ENCODE data around the gene SETD6.
"Not testable (repeated sequence)": the region's sequence is repeated elsewhere in the genome, so short reads cannot be mapped to it uniquely, and the experiment has no call there.

Gene SETD6, protein sequence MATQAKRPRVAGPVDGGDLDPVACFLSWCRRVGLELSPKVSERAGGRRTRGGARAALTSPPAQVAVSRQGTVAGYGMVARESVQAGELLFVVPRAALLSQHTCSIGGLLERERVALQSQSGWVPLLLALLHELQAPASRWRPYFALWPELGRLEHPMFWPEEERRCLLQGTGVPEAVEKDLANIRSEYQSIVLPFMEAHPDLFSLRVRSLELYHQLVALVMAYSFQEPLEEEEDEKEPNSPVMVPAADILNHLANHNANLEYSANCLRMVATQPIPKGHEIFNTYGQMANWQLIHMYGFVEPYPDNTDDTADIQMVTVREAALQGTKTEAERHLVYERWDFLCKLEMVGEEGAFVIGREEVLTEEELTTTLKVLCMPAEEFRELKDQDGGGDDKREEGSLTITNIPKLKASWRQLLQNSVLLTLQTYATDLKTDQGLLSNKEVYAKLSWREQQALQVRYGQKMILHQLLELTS

DNA sequence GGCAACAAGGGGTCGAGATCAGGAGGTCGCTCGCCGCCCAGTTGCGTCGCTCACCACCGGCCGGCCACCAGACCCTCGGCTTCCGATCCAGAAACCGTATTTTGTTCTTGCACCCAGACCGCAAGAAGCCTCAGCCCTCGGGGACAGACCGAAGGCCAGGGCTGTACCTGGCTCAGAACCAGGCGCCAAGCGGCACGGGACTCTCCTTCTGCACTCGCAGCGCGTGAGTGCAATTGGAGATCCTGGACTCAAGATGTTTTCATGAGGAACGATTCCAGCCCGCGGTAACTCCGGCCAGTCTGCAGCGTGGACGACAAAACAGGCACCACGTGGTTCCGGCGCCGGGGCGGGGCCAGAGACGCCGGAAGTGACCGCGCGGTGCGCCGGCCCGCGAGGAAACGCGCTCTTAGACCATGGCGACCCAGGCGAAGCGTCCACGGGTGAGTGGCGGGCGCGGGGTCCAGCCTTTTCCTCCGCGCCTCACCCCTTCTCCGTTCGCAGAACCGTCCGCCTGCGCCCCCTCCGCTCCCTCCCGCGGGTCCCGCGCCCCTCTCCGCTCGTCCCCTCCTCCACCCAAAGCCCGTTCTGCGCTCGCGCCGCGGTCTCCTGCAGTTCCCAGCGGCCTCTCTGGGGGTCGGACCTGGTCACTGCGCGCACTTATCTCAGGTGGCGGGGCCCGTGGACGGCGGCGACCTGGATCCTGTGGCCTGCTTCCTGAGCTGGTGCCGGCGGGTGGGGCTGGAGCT lies at the start of gene SETD6:
Gene SETD6 (plus strand): TSS at position 393 of the 746 bp plus-strand sequence. CDS start 21 bp downstream, at position 414.
- peak; percentile 79 for DNase-seq (ENCODE audit: low spot score)

DNA sequence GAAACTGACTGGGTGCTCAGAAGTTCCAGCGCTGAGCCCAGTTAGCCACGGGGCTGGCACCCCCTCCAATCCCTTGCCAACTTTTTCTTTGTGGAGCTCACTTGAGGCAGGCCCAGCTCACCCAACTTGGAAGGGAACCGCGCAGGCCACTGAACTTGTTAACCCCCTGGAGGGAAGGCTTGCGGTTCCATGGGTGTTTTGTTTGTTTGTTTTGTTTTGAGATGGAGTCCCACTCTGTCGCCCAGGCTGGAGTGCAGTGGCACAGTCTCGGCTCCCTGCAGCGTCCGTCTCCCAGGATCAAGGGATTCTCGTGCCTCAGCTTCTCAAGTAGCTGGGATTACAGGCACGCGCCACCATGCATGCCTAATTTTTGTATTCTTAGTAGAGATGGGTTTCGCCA lies 49.5 kb upstream of the SETD6 start:
- no peak for DNase-seq (ENCODE audit: low spot score)

DNA sequence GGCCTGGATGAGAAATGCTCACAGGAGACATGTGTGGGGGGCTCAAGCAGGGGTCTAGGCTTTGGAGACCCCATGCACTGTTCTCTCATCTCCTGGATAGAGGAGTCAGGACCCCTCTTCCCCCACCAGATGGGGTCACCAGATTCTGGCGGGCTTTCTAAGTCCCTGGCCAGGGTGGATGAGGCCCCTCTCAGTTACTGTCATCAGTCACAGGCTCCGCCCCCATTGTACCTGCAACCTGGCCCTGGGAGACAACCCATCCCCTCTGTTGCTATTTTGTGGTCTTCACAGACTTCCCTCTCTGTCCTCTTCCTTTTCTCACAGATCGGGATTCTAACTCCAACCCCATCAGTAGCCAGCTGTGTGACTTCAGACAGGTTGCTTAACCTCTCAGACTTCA lies 48.9 kb upstream of the SETD6 start:
- DNase-seq (ENCODE audit: low spot score) = no peak

DNA sequence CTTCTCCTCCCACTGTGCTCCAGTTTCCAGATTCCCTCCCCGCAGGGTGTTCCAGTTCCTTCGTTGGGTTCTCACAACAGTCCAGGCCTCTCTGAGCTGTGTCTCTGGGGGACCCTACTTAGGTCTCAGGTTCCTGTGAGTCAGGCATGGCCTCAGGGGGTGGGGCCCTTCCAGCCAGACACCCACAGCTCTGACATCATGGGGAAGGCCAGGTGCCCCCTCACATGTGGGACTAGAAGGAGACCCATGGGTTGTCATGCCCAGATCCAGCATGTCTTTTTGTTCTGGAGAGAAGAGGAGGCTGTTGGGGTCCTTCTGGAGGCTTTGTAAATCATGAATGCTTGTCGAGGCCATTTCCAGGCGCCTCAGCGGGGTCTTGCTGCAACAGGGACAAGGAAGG lies 47.4 kb upstream of the SETD6 start:
- no peak for DNase-seq (ENCODE audit: low spot score)

DNA sequence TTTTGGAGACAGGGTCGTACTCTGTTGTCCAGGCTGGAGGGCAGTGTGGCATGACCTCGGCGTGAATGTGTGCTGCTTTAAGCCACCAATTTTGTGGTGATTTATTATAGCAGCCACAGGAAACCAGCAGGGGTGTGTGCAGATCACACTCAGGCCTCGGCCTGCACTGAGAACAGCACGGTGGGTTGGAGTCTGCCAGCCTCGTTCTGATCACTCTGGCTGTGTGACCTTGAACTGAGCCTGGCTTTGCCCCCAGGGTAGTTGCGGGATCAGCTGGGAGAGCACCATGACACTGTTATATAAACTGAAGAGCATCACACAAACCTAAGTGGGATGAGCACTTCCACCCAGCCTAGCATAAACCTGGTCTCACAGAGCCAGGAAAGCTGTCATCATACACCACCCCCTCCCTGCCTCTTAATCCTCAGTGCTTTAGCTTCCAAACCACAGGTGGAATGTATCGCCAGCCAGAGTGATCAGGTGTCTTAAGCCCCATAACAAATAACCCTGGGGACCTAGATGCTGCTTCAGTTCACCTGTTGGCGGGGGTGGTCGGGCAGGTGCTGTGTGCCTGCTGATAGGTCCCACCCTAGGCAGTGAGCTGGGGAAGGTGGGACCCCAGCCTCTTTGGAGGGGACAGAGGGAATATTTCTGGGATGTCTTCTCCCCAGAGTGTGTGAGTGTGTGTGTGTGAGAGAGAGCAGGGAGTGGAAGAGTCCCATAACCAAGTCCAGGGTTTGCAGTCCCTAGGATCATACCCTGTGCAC lies 43.9 kb upstream of the SETD6 start:
- no peak for DNase-seq (ENCODE audit: low spot score)

DNA sequence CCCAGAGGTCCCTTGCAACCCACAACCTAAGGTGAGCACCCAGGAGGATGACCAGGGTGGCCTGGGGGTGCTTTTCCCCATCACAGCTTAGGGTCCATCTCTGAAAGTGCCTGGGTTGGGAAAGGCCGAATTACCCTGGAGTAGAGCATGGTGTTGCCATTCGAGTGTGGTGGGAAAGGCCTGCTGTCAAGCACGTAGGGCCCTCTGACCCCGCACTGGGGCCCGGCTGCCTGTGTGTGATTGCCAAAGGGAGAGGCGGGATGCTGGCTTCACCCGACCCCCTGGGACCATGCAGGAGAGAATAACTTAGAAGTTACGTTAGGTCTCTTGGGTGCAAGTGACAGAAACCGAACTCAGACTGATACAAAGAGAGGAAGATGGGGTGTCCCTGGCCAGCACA lies 43.1 kb upstream of the SETD6 start:
- DNase-seq (ENCODE audit: low spot score) = no peak

DNA sequence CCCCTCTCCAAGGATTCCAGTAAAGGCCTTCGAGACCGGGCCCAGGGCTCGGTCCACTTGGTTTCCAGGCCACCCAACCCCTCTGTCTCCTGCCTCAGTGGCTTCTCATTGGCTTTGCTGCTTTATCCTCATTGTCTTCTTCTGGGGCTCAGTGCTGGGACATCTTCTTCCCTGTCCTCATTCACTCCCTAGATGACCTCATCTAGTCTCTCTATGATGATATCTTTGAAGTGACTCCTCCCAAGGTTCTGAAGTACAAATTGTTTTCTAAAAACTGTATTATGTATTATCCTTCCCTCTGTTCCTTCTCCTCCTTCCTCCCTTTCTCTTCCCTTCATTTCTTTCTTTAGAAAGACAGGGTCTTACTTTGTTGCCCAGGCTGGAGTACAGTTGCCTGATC lies 42.5 kb upstream of the SETD6 start:
- no peak for DNase-seq (ENCODE audit: low spot score)

DNA sequence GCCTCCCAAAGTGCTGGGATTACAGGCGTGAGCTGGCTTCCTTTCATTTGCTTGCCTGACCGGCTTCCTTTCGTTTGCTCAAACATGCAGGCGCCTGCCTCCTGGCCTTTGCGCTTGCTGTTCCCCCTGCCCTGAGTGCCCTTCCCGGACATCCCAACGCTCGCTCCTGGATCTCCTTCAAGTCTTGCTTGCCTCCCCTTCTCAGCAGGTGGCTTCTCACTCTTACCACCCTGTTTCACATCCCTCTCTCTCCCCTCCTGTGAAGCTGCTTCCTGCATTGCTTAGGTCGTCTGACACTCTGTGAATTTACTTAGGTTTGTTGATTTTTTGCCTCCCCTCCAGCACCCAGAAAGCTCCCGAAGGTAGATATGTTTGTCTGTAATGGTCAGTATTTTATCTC lies 41.0 kb upstream of the SETD6 start:
- DNase-seq (ENCODE audit: low spot score) = no peak

DNA sequence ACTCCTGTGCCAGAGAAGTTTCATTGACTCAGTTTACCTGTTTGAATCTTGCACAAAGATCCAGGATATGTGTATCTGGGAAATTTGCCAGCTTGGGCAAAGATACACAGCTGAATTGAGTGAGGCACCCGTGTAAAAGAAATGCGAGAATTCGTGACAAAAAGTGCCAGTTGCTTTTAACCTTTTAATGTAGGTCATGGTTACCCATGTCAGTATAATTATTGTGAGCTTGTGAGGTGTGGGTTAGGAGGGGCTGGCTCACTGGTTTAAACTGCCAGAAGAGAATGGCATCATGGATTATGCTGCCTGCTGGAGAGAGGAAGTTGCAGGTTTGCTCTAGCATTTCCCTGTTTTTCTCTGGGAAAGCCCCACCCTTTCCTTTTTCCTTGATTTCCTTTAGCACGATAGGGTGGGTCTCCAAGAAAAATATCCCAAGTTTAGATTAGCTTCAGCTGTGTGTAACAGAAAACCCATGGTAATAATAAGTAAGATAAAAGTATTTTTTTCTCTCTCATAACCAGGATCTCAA lies 40.2 kb upstream of the SETD6 start:
- no peak for DNase-seq (ENCODE audit: low spot score)

DNA sequence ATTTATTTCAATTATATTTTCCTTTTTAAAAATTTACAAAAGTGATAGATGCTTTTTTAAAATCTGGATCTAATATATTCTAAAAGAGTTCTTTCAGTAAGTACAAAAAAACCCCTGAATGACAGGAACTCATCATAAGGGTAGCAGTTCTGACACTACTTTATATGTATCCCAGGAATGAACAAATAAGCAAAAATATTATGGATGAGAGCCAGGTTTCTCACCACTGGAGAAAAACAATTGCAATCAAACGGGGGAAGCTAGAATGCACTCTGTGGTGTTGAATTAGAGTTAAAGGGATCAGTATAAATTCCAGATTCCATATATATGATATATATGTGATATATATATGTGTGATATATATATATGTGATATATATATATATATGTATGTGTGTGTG lies 38.5 kb upstream of the SETD6 start:
- no peak for DNase-seq (ENCODE audit: low spot score)

DNA sequence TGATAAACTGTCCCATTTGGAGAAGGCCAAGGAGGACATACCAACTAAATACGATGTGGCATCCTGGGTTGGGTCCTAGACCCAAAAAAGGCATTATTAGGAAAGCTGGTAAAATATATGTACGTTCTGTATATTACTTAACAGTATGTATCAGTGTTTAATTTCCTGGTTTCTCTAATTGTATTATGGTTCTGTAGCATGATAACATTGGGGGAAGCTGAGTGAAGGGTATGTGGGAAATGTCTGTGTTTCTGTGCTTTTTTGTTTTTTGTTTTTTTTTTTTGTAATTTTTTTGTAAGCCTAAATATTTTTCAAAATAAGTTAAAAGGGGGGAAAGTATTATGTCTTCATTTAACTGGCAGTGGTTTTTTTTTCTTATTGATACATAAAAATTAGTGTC lies 36.9 kb upstream of the SETD6 start:
- no peak for DNase-seq (ENCODE audit: low spot score)

DNA sequence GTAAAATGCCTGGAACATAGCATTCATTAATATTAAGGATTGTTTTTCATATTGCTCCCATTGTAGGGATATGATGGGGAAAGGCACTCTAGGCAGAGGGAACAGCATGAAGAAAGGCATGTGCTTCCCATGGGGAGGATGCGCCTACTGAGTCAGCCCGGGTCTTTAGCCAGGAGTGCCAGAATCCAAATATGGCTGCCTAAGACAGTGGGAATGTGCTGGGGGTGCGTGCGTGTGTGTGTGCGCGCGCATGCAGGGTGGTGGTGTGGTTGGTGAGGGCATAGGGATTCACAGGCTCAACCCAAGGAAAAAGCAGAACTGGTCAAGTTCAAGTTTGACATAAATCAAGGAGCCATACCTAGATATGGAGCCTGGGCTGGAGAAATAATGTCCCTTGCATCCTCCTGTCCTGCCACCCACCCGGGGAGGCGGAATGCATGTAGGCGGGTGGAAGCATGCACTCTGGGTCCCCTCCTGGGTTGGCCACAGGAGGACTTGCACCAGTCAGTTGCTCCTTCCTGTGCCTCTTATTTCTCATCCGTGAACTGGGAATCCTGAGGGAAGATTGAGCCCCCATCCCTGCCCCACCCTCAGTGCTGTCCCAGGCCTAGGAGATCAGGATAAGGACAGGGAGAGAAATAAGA lies 34.0 kb upstream of the SETD6 start:
- no peak for DNase-seq (ENCODE audit: low spot score)

DNA sequence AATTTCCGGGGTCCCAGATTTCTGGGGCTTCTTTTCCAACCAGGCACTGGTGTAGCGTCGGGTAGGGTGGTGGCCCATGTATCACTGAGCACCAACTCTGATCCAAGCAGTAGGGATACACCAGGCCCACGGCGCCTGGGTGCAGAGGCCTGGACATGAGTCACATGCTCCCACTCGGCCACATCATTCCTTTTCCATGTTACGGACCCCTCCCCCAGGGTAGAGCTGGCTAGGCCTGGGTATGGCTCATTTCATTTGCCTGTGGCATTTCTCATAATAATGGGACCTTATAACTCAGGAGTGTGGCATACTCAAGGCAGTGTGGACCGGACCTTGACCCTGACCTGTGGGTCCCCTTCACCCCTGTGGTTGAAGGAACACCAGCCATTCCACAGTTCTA lies 33.4 kb upstream of the SETD6 start:
- DNase-seq (ENCODE audit: low spot score) = no peak

DNA sequence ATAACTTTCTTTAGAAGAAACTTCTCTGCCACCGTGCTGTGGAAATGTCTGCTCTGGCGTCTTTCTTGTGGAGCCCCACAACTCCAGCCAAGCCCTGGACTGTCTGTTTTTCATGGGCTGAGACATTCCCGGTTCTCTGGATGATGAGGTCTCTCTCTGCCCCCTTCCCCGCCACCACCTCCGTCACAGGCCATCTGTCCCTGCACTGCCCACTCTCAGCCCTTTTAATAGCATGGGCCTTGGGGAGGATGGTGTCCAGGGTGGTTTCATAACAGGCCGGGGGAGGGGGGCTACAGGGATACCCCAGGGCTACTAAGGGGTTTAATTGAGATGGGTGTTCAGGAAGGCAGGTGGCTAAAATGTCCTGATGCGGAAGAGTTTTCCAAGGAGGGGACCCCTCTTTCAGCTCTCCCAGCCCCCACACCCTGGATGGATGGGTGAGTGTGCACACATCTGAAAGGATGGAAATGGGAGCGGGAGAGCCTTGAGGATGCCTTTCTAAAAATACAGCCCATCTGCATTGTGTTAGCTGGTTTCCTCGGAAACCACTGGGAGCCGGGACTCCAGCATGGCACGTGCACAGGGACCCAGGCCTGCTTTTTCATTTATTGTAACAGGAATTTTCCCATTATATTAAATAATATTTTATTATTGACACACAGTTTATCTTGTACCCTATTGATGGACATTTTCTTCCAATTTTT lies 30.0 kb upstream of the SETD6 start:
- DNase-seq (ENCODE audit: low spot score) = no peak

DNA sequence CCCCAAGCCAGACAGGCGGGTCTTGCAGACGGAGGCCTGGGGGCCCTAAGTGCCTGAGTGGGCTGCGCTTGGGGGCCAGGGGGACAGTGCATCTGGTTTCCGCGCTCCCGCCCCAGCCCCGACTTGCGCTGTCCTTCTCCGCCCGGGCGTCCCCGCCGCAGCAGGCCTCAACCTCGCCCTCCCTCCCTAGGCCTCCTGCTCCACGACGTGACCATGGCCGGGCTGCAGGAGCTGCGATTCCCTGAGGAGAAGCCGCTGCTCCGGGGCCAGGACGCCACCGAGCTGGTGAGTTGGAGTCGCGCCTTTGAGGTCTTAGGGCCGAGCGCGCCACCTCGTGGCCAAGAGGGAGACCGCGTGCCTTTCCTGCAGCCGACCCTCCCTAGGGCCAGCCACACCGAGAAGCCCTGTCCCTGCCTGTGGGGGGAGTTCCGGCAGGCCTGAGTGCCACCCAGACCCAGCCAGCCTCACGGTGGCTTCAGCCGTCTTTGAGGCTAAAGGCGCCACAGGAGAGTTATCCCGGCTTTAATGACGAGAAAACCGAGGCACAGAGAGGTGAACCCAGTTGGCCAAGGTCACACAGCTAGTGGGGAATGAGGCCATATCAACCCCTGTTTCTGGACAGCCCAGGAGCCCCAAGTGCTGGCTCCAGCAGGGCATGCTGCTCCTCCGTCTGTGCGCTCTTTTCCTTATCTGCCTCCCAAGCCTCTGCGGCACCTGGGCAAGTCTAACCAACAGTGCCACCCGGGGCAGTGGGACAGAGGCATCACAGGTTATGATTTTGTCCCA lies 27.6 kb upstream of the SETD6 start:
- DNase-seq (ENCODE audit: low spot score) = peak; percentile 78

DNA sequence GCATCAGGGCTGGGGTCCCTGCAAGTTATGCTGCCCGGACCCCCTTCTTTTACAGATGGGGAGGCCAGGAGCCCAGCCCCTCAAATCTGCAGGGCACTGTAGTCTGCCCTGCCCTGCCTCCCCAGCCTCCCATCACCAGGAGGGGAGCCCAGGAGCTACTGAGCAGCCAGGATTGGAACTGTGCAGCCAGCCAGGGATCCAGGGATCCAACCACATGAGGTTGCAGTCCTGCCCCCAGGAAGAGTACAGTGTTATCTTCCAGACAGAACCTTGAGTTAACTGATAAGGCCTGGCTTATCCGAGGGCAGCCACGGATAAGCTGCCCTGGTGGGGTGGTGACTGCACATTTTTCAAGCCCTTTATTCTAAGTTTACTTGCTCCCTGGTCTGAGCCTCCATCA lies 26.8 kb upstream of the SETD6 start:
- DNase-seq (ENCODE audit: low spot score) = no peak

DNA sequence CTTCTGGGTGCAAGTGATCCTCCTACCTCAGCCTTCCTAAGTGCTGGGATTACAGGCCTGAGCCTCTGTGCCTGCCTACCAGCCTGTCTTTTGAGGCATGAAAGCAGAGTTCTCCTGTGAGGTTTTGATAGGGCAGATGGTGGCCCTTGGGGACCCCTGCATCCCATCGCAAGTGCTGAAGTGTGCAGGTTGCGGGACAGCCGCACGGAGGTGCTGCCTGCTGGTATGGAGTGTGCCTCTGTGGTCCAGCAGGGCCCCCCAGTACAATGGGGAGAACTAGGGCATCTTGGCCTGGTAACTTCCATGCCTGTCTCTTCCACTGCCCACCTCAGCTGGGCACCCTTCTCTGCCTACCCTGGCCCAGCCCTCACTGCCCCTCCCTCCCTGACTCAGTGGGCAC lies 25.3 kb upstream of the SETD6 start:
- no peak for DNase-seq (ENCODE audit: low spot score)

DNA sequence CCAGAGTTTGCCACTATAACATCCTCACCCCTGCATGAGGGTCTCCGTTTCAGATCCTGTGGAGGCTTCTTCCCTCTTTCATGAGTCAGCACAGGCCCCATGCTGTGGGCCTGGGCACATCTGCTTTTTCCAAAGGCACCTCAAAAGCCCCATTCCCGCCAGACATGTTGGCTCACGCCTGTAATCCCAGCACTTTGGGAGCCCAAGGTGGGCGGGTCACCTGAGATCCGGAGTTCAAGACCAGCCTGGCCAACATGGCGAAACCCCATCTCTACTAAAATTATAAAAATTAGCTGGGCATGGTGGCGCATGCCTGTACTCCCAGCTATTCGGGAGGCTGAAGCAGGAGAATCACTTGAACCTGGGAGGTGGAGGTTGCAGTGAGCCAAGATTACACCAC lies 24.8 kb upstream of the SETD6 start:
- DNase-seq (ENCODE audit: low spot score) = not testable (repeated sequence)

DNA sequence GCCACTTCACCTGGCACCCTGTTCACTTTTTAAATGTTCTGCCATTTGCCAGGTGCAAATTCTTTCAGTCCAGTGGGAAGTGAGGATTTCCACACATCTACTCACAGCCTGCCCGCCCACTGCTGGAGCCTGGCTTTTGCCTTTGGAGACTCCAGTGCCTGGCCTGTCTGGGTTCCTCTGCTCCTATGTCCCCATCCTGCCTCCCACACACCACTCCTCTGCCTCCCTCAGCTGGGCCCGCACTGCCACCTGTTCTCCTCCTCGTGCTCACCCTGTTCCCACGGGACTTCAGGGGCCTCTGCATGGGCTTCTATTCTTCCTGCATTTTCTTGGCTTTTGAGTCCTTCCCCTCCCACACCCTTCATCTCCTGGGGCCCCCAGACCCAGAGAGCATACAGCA lies 23.3 kb upstream of the SETD6 start:
- no peak for DNase-seq (ENCODE audit: low spot score)

DNA sequence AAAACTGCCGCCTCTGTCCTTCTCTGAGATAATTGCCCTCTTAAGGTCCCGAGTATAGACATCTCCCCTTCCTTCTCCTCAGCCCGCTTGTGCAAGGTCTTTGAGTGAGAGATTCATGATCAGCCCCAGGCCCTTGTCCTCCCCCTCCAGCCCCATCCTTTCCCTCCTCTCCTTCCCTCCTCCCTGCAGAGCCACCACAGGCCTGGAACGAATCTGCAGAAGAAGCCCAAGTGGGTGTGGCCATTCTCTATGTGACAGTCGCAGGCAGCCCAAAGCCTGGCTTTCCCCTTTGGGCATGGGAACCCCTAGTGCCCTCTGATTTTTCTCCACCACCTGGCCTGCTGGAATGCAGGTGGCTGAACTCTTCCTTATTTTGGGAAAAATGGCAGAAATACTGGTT lies 22.6 kb upstream of the SETD6 start:
- DNase-seq (ENCODE audit: low spot score) = no peak
